Breast epithelium (tissue), 4 donors: Measurements from ENCODE around the gene DLX6. TPM values are rescaled to one million over a fixed set of nuclear protein-coding genes. Genes with fewer than 3 reads are reported as not detected.

Experiments
- DNase-seq, 2 donors: peaks; one replicate each; pipeline ENCODE4 v3.0.0-alpha.2; 2019; ENCODE audit warnings: low spot score in 2 of 2
- H3K27ac ChIP-seq, 2 donors: fragments of 200-600 bp; sonication (generic) in 1 of 2; one replicate each; pipeline ENCODE4 v1.5.1; 2016 to 2019; ENCODE audit warnings: mild to moderate bottlenecking in 1 of 2
- H3K27me3 ChIP-seq, 2 donors: fragments of 200-600 bp; sonication (generic) in 1 of 2; one replicate each; pipeline versions ENCODE4 v1.5.1 to v1.6.0; 2017 to 2019; ENCODE audit warnings: control low read depth in 1 of 2, mild to moderate bottlenecking in 1 of 2
- H3K36me3 ChIP-seq: fragments of 200-600 bp; one replicate; pipeline ENCODE4 v1.5.1; 2019
- H3K4me1 ChIP-seq, 2 donors: fragments of 200-600 bp; sonication (generic); one replicate each; pipeline ENCODE4 v1.5.1; 2016 to 2019; ENCODE audit warnings: control low read depth in 1 of 2
- H3K4me3 ChIP-seq, 3 donors: fragments of 200-600 bp; sonication (generic); 1 replicate in 2 of 3; 2 replicates in 1 of 3; pipeline ENCODE4 v1.5.1; 2016 to 2019; ENCODE audit warnings: mild to moderate bottlenecking in 3 of 3, moderate library complexity in 2 of 3
- H3K9me3 ChIP-seq, 2 donors: fragments of 200-600 bp; sonication (generic) in 1 of 2; one replicate each; pipeline ENCODE4 v1.5.1; 2016 to 2019; ENCODE audit warnings: control low read depth in 1 of 2
- CTCF ChIP-seq, 3 donors: fragments of 450-650 bp; IDR thresholded peaks; one replicate each; pipeline ENCODE4 v1.5.1; 2016 to 2017; ENCODE audit warnings: antibody characterized with exemption in 3 of 3, mild to moderate bottlenecking in 3 of 3, moderate library complexity in 3 of 3
- POLR2A ChIP-seq: fragments of 450-650 bp; IDR thresholded peaks from one replicate; pipeline ENCODE4 v1.6.1; 2016; ENCODE audit warnings: antibody characterized with exemption, mild to moderate bottlenecking, moderate library complexity
- POLR2AphosphoS5 ChIP-seq, 3 donors: sonication (generic); formaldehyde crosslinking; IDR thresholded peaks; one replicate each; pipeline ENCODE4 v1.6.1; 2017; ENCODE audit warnings: antibody characterized with exemption in 3 of 3
- intact Hi-C: fragments of 100-400 bp; cut with DNase I; formaldehyde crosslinking; loops from one replicate; pipeline ENCODE4 v1.15.1; 2023; ENCODE audit warnings: low total_unique reads
- total RNA-seq, 3 donors: library from RNA; depleted of rRNA; stranded (reverse); fragments of >200 nt; gene quantifications; one replicate each; pipeline ENCODE4 v1.1.0, GENCODE V29; 2016

Gene DLX6
- total RNA-seq, 3 donors from 2014 or later = under 0.01 TPM; not detected in 2

DNA sequence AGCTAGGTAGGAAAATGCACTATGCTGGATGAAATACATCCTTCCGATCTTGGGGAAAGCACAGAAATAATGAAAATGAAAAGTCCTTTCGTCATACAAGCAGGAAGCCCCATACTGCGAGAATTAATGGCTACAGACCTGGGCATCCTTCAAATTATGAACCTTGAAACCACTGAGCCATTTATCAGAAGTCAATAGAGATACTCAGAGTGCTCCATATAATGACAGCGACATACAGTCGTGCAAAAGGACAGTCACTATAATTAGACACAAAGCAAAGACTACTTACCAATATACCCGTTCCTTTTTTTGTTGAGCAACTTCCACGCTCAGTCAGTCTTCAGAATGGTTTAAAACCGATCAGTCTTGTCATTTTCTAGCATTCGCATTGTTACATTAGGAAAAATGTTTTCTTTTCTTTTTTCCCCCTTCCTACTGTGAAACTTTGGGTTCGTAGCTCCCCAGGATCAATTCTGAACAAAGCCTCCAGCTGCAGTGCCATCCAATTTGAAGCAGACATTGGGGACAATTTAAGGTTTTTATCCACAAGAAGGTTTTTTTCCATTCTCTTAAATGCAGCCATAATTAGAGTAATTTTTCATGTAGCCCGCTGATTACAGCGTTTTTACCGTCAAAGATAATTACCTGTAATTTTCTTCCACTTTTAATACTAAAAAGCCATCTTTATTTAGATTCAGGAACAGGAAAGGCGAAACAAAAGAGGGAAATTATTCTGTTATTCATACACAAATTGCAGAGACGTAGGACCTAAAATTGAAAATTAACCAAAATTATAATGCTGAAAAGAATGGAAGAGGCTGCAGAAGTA lies 6.4 kb downstream of the DLX6 start:
- Histone ChIP-seq H3K27me3 (peaks cover 3 to 98% of the 10 kb centered on the region in 2 donors), H3K27ac (no peak overlapping the region), H3K4me1 (no peaks in the 10 kb centered on the region), H3K36me3 (no peaks in the 10 kb centered on the region), H3K4me3 (no peak overlapping the region), H3K9me3 (no peaks in the 10 kb centered on the region)
- TF ChIP-seq POLR2A (no peak), CTCF (IDR thresholded peaks at IDR 0.05) (no peak), POLR2AphosphoS5 (IDR thresholded peaks at IDR 0.05) (no peak)
- intact Hi-C loops = no loop called here
- DNase-seq = no peak

DNA sequence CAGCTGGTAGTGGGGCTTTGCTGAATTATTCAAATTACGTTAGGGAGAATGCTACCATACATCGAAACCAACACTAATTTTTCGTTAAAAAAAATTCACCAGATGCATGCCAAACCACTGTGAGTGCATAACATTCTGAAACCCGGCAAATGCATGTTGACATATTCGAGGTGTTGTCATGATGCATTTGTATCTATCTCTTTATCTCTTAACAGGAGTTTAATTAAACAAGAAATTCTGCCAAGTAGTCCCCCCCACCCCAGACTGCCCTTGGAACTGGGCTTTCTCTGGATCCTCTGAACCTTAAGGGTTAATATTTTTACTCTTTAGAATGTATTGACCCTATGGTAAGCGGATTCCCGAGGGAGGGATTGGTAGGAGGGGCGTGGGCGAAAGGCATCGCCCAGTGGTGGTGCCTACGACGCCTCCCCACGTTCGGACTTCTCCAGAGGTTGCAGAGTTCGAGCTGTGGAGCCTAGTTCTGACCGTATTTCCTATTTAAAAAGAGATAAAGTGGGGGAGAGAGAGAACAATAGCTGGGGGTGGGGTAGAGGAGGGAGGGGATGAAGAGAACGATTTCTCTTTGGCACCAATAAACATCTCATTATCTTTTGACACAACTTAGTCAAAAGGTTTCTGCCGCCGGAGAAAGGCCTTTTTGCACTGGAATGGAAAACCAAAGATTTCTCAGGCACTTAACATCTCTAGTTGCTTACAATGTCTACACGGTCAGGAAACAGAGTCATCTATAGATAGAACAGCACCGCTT lies 7.2 kb downstream of the DLX6 start:
- Histone ChIP-seq H3K27me3 (peaks cover 0 to 98% of the 10 kb centered on the region in 2 donors), H3K27ac (no peak overlapping the region)

DNA sequence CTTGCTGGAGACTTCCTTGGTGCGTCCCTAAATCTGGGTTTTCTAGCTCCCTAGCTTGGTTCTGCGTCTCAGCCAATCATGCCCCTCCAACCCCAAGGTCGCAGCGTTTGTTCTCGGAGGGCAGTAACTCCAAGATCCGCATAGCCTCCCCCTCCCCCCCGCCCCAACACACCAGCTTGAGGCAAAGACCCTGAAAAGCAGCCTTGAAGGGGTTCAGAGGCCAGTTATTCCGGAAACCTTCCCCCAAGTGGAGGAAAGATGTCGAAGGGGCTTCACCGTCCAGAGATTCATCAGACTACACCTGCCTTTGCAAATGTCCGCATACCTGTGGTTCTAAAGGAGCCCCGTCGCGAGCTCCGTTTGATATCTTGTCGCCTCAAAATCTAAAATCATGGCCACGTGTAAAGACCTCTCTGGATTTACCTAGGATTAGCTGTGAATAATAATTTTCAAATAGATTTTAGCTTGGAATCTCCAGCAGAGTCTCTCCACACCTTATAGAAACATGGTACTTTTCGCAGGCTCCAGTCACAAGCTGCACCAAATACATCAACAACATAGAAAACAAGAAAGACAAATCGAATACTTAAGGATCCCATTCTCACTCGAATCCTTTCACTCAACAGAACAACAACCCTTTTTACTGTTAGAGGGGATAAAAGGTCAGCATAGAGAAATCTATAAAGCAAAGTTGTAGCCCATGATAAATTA lies 7.9 kb downstream of the DLX6 start:
- DNase-seq = no peak
- no peak for TF ChIP-seq POLR2AphosphoS5 (IDR thresholded peaks at IDR 0.05)
- TF ChIP-seq POLR2A = no peak
- no peak for TF ChIP-seq CTCF (IDR thresholded peaks at IDR 0.05)
- Histone ChIP-seq H3K36me3 (no peaks in the 10 kb centered on the region), H3K9me3 (no peaks in the 10 kb centered on the region), H3K27ac (no peak overlapping the region), H3K27me3 (peaks cover 0 to 98% of the 10 kb centered on the region in 2 donors), H3K4me3 (no peak overlapping the region), H3K4me1 (no peaks in the 10 kb centered on the region)
- intact Hi-C loops = no loop called here

More for the DNA sequence above, 7.2 kb downstream of the DLX6 start:
- intact Hi-C loops = no loop called here
- Histone ChIP-seq H3K9me3 (no peaks in the 10 kb centered on the region), H3K36me3 (no peaks in the 10 kb centered on the region), H3K4me3 (no peak overlapping the region), H3K4me1 (no peaks in the 10 kb centered on the region)
- no peak for TF ChIP-seq POLR2AphosphoS5 (IDR thresholded peaks at IDR 0.05)
- DNase-seq = no peak

DNA sequence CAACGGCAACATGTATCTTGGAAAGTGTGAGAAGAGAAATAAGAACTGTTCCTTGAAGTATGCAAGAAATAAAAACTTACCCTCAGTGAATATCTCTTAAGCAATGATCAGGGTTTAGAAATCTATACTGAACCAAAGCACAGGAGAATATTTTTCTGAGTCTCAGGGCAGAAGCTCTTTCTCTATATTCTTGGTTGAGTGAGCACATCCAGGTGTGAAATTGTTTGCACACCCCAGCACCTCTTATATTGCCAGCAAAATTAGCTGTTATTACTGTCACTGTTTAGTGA lies 8.4 kb downstream of the DLX6 start:
- no peaks in the 10 kb centered on the region for H3K4me1 ChIP-seq
- H3K36me3 ChIP-seq = no peaks in the 10 kb centered on the region
- H3K4me3 ChIP-seq = no peak overlapping the region
- TF ChIP-seq CTCF (IDR thresholded peaks at IDR 0.05) = no peak
- TF ChIP-seq POLR2A = no peak
- TF ChIP-seq POLR2AphosphoS5 (IDR thresholded peaks at IDR 0.05) = no peak
- no peaks in the 10 kb centered on the region for H3K9me3 ChIP-seq
- H3K27ac ChIP-seq = no peak overlapping the region
- DNase-seq = no peak
- H3K27me3 ChIP-seq = peaks cover 0 to 100% of the 10 kb centered on the region in 2 donors
- intact Hi-C loops = no loop called here

GRCh38 chr7:97014145-97014750 lies 8.9 kb downstream of the DLX6 start:
- Histone ChIP-seq H3K27me3 (peaks cover 0 to 100% of the 10 kb centered on the region in 2 donors), H3K36me3 (no peaks in the 10 kb centered on the region), H3K27ac (no peak overlapping the region), H3K4me3 (no peak overlapping the region), H3K9me3 (no peaks in the 10 kb centered on the region), H3K4me1 (no peaks in the 10 kb centered on the region)
- intact Hi-C loops = no loop called here
- DNase-seq = no peak
- no peak for TF ChIP-seq CTCF (IDR thresholded peaks at IDR 0.05)
- TF ChIP-seq POLR2A = no peak
- no peak for TF ChIP-seq POLR2AphosphoS5 (IDR thresholded peaks at IDR 0.05)
